GM18511 (cell line): ENCODE data around the gene CHD2.
"Not testable (repeated sequence)": the region's sequence is repeated elsewhere in the genome, so short reads cannot be mapped to it uniquely, and the experiment has no call there.

Experiments used
- ATAC-seq: cut with Tn5 transposase; IDR thresholded peaks from one replicate; pipeline ENCODE4 v1.9.1; 2021; ENCODE audit warnings: mild to moderate bottlenecking, moderate library complexity; ENCODE audit not compliant: unreplicated experiment

Gene CHD2

DNA sequence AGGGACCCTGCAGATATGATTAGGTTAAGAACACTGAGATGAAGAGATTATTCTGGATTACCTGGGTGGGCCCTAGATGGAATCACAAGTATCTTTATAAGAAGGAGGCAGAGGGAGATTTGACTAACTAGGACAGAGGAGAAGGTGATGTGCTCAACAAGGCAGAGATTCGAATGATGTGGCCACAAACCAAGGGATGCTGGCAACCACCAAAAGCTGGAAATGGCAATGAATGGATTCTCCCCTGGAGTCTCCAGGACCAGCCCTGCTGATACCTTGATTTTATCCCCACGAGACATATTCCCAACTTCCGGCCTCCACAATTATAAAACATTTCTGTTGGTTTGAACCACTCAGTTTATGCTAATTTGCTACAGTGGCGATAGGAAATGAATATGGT lies 146.0 kb downstream of the CHD2 start:
- no peak for ATAC-seq

DNA sequence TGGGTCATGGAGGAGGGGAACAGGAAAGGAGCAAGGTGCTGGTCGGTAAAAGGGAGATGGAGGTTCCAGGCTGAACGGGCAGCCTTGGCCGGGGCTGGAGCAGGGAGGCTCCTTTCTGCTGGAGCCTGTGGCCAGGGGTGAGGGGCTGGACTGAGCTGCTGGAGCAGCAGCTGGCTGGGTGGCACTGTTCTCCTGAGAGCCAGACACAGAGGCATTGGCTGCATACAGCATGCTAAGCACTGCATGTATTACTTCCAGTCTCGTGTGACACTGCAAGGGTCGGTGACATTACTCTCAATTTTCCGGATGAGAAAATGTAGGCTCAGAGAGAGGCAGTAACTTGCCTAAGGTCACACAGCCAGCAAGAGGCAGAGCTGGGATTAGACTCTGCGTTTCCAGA lies 146.6 kb downstream of the CHD2 start:
- ATAC-seq = no peak

DNA sequence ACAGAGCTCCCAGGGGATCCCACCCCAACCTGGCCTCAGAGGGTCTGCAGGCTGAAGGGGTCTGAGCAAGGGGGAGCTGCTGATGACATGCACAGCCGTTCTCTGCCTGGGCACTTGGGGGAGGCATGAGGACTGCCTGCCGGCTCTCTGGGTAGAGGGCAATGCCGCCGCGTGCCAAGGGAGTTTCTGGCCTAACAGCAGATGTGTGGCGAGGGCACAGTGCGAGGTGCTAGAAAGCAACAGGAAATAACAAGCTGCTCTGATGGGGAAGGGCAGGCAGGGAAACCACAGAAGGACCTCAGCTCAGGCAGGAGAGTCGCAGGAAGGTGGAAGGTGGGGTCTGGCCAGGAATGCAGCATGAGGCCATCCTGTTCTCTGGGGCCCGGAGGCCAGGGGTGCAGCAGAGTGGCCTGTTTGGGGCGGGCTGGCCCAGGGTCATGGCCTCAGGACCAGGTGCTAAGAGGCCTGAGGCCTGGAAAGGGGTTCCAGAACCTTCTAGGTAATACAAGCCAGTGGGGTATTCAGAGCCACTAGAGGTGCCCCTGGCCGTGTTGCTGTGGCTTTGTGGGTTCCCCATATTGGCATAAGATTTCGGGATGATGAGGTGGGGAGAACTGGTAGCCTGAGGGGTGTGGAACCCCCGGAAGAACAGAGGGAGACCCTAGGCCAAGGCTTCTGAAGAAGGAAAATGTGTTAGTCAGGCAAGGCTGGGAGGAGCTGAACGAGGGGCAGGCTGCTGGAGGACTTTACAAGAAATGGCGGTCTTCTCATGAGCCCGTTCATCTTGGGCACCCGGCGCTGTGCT lies 147.7 kb downstream of the CHD2 start:
- no peak for ATAC-seq

DNA sequence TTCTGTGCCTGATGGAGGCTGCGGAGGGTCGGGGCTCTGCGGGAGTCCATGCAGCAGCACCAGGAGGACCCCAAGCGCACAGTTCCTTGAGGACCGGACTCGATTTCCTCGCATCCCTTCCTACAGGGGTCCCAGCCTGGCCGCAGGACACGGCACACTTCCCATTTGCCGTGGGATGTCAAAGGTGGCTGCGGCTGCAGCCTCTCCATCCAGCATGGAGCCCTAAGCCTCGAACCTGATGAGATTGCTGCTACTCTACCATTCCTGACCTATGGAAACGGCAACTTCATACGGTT lies 148.2 kb downstream of the CHD2 start:
- no peak for ATAC-seq

DNA sequence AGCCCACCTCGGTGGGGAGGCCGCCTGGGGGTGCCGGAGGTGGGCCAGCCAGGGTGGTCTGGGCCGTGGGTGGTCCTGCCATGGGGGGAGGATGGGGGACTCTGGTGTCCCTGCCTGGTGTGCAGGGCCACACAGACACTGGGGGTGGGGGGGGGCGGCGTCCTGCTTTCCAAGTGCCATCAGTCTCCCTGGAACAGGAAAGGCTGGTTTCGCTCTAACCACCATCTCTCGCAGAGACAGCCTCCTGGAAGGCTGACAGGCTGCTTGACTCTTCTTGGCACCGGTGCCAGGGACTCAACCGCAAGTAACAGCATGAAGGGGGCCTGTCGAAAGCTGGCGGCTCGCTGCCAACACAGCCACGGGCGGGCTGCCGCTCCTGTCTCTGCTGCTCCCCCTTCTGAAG lies 148.6 kb downstream of the CHD2 start:
- no peak for ATAC-seq

DNA sequence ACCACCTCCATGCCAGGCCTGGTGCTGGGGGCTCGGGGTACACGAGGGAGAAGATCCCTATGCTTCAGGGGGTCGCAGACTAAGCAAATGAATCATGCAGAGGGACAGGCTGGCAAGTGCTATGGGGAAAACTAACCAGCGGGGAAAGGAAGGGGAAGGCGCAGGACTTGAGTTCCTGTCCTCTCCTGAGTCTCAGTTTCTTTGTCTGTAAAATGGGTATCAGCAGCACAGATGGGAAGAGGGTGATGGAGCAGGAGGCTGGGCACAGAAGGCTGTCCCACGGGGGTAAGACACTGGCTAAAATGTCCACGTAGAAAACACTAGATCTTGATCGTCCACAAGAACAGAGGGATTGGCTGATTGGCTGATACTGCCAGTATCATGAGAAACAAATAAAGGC lies 149.1 kb downstream of the CHD2 start:
- no peak for ATAC-seq

DNA sequence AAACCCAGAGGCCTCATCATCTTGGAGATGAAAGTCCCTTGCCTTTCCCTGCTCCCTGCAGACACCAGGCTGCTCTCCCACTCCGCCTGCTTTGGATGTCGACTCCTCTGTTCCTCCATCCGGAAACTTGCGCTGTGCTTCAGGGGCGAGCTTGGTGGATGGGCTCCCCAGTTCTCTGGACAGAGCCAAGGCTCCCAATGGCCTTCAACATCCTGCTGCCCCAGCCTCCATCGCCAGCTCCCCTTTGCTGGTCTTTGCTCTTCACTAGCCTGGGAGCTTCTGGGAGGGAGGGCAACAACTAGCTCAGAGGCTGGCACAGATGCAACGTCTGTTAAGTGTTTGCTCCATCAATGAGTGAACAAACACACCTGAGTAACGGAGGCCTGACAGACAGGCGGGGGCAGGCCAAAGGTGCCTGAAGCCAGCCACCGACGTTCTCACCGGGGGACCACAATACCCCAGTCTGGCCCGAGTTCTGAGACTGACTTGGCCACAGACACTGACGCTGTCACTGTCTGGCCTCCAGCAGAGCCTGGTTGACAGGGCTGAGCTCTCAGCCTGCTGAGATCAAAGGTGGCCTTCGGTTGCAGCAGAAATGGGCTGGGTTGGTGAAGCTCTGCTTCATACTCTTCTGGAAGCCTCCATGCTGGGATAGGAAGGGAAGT lies 149.9 kb downstream of the CHD2 start:
- no peak for ATAC-seq

DNA sequence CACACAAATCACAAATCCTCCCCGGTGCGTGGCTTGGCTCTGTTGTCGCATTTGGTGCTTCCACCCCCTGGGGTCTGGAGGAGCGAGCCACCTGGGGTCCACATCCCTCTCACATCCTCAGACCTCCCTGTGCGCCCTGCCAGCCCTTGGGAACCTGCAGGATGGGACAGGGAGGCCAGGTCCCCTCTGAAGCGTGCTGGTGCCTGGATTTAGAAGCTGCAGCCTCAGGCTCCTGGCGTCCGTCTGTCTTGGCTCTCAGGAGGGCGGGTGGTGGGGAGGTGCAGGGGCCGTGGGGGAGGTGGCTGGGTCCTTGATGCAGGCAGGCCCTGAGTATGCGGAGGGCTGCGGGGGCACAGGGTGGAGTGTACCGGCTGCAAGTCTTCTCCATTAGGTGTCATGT lies 150.5 kb downstream of the CHD2 start:
- ATAC-seq = no peak

DNA sequence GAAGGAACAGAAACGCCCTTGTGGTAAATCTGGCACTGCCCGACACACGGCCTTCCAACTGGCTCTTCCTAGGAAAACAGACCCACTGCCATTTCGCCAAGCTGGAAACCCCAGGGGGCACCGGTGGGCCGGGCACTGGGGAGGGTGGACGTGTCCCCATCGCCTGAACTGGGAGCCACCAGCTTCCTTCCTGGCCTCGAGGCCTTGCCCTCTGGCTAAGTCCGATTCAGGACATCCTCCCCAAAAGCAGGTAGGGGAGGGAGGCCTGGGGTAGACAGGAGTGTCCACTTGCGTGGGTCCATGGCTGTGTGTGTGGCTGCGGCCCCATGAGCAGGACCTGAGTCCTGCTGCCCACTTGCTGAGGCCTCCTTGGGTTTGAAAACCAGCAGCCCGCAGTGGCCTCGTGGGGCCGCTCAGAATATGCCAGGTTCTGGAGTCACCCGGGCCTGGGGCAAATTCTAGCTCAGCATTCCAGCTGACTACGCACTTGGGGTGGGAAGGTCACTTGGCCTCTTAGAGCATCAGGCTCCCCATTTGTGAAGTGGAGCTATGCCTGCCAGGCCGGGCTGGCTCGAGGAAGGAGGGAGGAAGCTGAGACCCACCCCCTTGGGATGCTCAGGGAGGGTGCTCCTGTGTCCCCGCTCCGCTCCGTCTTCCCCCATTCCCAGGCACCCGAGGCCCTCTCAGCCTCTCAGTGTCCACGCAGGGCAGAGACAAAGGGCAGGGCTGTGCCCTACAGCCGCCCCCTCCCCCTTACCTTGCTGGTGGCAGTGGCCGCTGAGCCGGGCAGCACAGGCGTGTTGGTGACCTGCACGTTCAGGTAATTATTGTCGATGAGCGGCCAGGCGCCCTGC lies 151.3 kb downstream of the CHD2 start:
- ATAC-seq = no peak

DNA sequence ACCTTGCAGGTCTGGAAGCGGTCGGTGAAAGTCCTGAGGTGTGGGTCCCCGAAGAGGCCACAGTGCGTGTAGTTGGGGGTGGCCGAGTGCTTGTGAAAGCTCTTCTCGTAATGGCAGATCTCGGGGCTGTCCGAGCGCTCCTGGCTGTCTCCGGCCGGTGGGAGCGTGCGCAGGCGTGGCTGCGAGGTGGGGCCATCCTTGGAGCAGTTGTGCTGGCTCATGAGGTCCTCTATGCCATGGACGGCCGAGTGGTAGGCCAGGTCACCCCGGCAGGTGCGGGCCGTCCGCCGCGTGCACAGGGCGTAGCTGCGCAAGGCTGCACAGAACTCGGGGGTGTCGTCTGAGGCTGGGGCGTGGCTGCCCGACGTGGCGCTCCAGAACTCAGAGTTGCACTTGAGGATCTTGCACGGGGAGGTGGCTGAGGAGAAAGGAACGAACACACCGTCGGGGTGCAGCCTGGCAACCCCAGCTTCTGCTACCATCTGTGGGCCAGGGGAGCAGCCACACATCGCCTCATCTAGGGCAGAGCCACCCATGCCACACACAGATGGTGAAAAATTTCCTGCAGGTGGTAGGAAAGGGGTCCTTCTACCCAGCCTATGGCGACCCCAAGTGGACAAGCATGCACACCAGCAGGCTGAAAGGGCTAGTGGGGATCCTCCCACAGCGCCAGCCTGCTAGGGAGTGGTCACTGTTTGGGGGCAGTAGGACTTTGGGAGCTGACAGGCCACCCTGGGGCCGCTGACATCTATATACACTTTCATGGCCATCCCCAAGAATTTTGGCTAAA lies 152.2 kb downstream of the CHD2 start:
- ATAC-seq = no peak

DNA sequence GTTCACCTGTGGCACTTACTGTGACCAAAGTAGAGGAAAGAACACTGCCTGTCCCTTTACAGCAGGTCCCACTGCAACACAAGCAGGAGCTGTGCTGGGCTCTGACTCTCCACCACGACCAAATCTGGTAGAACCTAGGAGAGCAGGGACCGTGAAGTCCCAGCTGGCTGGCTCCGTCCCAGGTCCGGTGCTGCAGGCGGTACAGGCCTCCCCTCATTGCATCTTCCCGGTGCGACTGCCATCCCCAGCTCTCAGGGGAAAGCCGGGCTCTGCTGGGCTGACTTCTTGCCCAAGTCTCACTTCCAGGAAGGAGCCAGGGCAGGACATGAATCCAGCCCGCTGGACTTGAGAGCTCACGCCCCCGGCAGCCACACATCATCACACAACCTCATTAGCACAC lies 155.1 kb downstream of the CHD2 start:
- ATAC-seq = no peak

DNA sequence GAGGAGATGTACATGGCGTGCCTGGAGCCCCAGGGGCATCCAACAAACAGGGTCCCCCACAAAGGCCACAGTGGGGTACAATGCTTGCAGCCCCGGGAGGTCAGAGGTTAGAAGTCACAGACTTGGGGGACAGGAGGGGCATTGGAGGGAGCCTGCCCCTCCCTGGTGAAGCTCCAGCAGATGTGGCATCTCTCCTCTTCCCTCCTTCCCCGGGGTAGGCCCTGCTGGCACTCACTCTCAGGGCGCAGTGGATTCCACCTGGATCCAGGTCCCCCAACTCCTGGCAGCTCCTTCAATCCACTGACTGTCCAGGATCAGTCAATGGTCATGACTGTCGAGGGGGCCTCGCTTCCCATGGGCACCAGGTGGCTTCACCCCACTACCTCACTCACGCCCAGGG lies 156.7 kb downstream of the CHD2 start:
- no peak for ATAC-seq

DNA sequence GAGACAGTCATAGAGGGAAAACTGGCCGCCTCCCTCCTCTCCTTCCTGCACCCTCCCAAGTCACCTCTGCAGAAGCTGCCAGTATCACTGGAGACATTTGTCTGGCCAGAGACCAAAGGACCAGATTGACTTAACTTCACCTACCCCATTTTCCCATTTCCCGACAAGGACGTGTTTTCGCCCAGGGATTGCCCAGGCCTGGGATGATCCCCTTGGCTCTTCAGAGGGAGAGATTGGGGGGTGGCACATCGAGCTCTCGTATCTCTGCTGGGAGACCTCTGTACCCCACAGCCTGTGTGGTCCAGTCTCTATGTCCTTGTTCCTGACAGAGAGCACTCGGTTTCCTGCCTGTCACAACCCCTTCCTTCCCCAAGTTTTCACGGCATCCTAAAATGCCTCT lies 157.5 kb downstream of the CHD2 start:
- ATAC-seq = no peak

DNA sequence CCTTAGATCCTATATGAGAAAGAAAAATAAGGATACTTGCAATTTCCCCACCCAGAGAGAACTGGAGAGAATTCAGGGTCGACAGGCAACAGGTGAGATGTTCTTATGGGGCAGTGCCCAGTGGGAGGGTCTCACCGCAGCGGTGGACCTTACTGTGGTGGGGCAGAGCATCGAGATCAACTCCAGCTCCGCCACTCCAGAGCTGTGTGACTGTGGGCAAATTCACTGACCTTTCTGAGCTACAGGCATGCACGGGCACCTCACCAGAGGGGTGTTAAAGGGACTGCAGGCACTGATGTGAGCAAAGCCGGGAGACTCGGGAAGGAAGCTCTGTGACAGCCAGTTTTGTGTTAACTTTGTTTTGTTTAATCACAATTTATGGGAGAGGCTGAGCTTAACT lies 158.0 kb downstream of the CHD2 start:
- ATAC-seq = no peak

DNA sequence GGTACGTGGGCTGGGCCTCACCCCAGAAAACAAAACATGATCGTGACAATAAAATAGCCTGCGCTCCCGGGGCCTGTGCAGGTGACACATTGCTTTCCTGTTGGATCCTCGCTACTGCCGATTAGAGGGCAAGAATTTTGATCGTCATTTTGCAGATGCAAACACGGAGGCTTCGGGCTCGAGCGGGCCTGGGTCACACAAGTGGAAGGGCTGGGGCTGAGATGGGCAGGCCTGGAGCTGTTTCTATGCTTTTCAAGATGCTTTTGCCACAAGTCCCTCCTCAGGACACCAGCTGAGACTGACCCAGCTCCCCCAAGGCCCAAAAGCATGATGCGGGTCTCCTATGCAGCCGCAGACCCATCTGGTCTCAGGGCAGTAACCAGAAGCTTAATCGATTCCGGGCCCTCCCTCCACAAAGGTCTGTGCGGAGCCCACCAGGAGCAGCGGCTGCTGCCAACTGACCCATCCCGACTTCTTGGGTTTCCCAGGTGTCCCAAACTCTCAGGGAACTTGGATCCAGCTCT lies 158.8 kb downstream of the CHD2 start:
- no peak for ATAC-seq

DNA sequence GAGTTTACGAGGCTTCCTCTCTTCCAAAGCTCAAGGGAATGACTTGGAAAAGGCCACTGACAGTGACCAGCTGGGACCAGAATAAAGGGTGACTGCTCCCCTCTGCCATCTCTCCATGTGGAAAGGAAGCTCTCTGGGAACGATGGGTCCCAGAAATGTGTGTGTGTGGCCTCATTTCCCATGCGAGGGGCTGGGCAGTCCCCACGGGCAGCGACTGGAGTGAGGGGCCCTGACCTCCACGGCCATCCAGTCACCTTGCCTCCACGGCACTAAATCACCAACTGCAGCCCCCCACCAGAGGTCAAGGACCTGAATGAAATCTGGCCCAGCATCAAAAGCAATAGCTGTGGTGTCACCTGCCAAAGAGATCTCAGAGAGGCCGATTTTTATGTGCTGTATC lies 159.3 kb downstream of the CHD2 start:
- ATAC-seq = no peak

DNA sequence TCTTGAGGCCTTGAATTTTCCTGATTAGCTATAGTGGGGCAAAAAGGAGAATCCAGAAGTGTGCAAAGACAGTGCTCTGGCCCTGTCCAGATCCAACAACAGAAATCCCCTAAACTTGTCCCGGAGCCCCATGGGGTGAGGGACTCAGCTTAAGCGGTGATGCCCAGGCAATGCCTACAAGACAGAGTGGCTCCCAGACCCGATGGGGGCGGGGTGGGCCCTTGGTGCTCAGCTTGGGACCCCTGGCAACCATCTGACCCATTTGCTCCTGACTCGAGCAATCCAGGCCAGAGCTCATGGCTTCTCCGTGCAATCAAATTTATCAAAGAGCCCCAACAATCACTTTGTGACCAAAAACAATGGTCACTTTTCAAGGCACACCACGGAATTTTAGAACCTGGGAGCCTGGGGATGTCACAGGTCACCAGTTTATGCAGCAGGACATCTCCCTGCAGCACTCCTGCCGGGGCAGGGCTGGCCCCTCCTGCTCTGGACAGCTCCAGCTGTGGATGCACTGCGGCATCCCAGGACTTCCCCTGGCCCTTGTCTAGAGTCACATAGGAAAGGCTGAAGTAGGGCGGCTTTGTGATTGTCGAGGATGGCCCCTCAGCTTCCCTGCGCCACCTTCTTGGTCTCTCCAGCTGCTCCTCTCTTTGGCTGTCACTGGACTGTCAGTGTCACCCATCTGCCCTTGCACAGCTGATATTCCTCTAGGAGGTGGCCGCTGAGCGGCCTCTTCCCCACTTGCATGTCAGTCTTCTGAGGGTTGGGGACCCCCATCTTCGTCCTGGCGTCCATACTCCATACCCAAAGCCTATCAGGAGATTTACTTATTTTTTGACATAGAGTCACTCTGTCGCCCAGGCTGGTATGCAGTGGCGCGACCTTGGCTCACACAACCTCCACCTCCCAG lies 160.5 kb downstream of the CHD2 start:
- ATAC-seq = no peak

DNA sequence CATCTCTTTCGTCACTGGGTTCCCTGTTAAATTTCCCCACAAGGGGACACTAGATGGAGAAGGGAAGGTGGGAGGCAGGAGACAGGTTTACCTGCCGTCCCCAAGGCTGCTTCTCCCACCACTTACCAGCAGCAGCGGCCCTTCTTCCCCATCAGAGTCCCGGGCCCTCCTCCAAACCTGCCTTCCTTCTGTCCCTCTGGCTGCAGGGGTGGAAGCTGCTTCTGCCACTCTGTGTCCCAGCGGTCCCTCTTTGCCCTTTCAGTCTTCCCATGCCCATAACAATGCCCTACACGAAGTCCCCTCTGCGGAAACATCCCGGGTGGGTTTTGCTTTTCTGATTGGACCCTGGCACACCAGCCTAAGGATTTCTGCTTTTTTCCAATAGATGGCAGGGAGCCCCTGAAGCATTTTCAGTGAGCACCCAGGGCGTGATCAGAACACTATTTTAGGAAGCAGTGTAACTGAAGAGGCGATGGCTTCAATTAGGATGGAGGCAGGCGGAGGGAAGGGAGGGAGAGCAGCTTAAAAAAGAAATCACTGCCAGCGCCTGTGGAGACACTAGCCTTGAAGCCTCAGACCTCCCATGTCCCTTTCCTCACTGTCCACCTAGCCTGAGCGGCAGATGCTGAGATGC lies 162.6 kb downstream of the CHD2 start:
- ATAC-seq = not testable (repeated sequence)

DNA sequence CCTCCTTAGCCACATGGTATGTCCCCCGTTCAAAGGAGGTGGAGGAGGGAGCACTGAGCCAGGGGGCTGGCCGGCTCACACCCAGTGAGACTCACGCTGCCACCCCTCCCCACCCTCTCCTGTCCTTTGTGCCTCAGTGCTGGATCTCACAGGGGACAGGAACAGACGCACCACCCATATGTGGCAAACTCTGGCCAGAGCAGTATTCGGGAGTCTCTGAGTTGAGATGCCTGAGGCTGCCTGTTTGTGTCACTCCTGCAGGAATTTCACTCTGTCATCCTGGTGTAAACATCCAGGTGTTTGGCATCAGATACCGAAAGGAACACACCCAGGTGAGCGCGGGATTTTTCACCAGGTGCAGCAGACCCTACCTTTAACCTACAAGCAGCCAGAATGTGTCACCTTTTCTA lies 163.1 kb downstream of the CHD2 start:
- ATAC-seq = no peak
